SU-DHL-6 (cell line): ENCODE data around the gene CLDN5.

Experiments used
- H2AFZ ChIP-seq: fragments of 200-600 bp; sonication (generic); 2 replicates; pipeline ENCODE4 v1.6.1; 2014; ENCODE audit warnings: low read depth, mild to moderate bottlenecking, moderate library complexity, mixed read lengths, antibody characterized with exemption, low read length; ENCODE audit not compliant: severe bottlenecking
- H3F3A ChIP-seq: fragments of 200-600 bp; shearing (Covaris generic); 2 replicates; pipeline ENCODE4 v1.6.0; 2016; ENCODE audit warnings: antibody characterized with exemption, mild to moderate bottlenecking; ENCODE audit not compliant: insufficient read depth
- H3K27ac ChIP-seq: fragments of 200-600 bp; sonication (generic); 2 replicates; pipeline ENCODE4 v1.5.1; 2016; ENCODE audit warnings: low read depth, mild to moderate bottlenecking, low read length, moderate library complexity, mixed read lengths
- H3K27me3 ChIP-seq: fragments of 200-600 bp; sonication (generic), shearing (Covaris generic); 2 replicates; pipeline ENCODE4 v1.6.0; 2014; ENCODE audit warnings: mild to moderate bottlenecking, low read length
- H3K36me3 ChIP-seq: fragments of 200-600 bp; sonication (generic); 2 replicates; pipeline ENCODE4 v1.6.1; 2014; ENCODE audit warnings: mild to moderate bottlenecking, low read length, mixed read lengths
- H3K4me2 ChIP-seq: fragments of 300-600, 200-600 bp; shearing (Covaris generic), sonication (generic); 2 replicates; pipeline ENCODE4 v1.6.0; 2014; ENCODE audit warnings: low read length, low read depth, mild to moderate bottlenecking; ENCODE audit not compliant: poor library complexity, severe bottlenecking
- H3K4me3 ChIP-seq: fragments of 200-600 bp; sonication (generic); 2 replicates; pipeline ENCODE4 v1.5.1; 2014; ENCODE audit warnings: antibody characterized with exemption, low read length, mild to moderate bottlenecking, mixed read lengths; ENCODE audit not compliant: insufficient read depth, poor library complexity, severe bottlenecking
- H3K79me2 ChIP-seq: fragments of 200-600 bp; sonication (generic); 2 replicates; pipeline ENCODE4 v1.6.1; 2014; ENCODE audit warnings: mild to moderate bottlenecking, low read length, moderate library complexity; ENCODE audit not compliant: insufficient read depth
- H3K9ac ChIP-seq: fragments of 200-600 bp; sonication (generic); 2 replicates; pipeline ENCODE4 v1.7.0; 2014; ENCODE audit warnings: mild to moderate bottlenecking, low read length
- H3K9me2 ChIP-seq: fragments of 200-600 bp; sonication (generic); replicated peaks from 2 replicates; pipeline ENCODE4 v1.6.1; 2014; ENCODE audit warnings: low read length; ENCODE audit not compliant: insufficient read depth
- H3K9me3 ChIP-seq: fragments of 200-600 bp; sonication (generic); 2 replicates; pipeline ENCODE4 v1.6.1; 2014; ENCODE audit warnings: low read length, mixed read lengths; ENCODE audit not compliant: insufficient read depth
- H4K20me1 ChIP-seq: fragments of 200-600 bp; sonication (generic); 2 replicates; pipeline ENCODE4 v1.6.1; 2014; ENCODE audit warnings: low read depth, mild to moderate bottlenecking, antibody characterized with exemption, low read length, moderate library complexity, mixed read lengths
- CTCF ChIP-seq: fragments of 200-600 bp; sonication (generic); IDR thresholded peaks from one replicate; pipeline ENCODE4 v1.5.1; 2017; ENCODE audit warnings: antibody characterized with exemption, mild to moderate bottlenecking, low read length, moderate library complexity; ENCODE audit not compliant: insufficient read depth, poor library complexity, severe bottlenecking
- EZH2phosphoT487 ChIP-seq: fragments of 200-600 bp; sonication (generic), shearing (Covaris generic); conservative IDR thresholded peaks from 2 replicates; pipeline ENCODE4 v1.6.1; 2018; ENCODE audit warnings: mild to moderate bottlenecking, antibody characterized with exemption, low read length, moderate library complexity, mixed read lengths

CLDN5 gene

DNA sequence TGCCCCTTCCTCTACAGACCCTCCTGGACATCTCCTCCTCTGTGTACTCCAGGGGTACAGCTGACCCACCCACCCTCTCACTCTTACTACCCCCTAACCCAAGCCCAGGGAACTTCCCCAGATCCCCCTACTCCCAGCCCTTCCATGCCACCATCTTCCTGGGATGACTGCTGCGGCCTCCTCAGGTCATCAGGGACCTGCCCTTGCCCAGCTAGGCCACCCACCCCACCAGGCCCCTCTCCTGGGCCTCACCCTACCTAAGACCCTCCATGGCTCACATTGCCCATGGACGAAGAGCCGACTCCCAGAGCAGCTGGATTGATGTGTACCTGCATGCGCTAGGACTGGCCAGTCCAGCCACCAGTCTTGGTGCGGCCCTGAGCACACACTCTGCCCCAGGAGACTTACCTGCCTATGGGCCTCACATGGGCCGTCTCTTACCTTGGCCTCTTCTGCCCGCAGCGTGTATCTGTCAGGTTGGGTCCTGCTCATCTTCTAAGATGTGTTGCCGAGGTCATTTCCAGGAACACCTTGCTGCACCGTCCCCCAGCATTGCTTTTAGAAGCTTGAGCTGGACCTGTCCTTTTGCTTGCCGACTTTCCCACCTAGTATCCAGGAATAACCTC is 2.0 kb upstream of the CLDN5 start:
- no peak overlapping the region for H3K4me2 ChIP-seq

DNA sequence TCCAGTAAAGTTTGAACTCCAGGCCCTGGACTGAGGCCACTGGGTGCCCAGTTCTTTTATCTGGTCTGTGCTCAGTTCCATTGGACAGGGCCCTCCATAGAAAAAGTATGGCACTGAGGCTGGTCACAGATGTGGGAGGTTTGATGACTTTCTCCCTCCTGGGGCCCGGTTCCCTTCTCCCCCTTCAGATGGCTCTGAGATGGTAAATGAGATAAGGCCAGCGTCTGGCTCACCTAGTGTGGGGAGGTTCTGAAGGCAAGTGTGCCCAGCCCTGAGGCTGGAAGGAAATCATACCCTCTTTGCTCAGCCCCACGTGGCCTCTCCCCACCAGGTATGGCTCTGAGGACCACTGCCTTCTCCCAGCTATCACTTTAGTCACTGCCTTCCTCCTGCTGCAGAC is 1.5 kb upstream of the CLDN5 start:
- H3F3A ChIP-seq, result no peaks in the 10 kb centered on the region
- no peak overlapping the region for H2AFZ ChIP-seq
- H3K79me2 ChIP-seq, result no peaks in the 10 kb centered on the region
- no peaks in the 10 kb centered on the region for H3K9me2 ChIP-seq
- no peaks in the 10 kb centered on the region for H3K27me3 ChIP-seq
- no peak overlapping the region for H3K4me3 ChIP-seq
- H3K36me3 ChIP-seq, result no peaks in the 10 kb centered on the region
- H3K4me2 ChIP-seq, result no peak overlapping the region
- TF ChIP-seq CTCF (no peak), EZH2phosphoT487 (no peak)
- no peak overlapping the region for H3K9ac ChIP-seq
- no peak overlapping the region for H3K27ac ChIP-seq
- no peaks in the 10 kb centered on the region for H3K9me3 ChIP-seq
- no peaks in the 10 kb centered on the region for H4K20me1 ChIP-seq

More for the DNA sequence above, 2.0 kb upstream of the CLDN5 start:
- Histone ChIP-seq H3K9me2 (no peaks in the 10 kb centered on the region), H3K9me3 (no peaks in the 10 kb centered on the region), H3K9ac (no peak overlapping the region), H3K27me3 (no peaks in the 10 kb centered on the region), H3F3A (no peaks in the 10 kb centered on the region), H3K27ac (no peak overlapping the region), H3K36me3 (no peaks in the 10 kb centered on the region), H3K79me2 (no peaks in the 10 kb centered on the region), H3K4me3 (no peak overlapping the region), H2AFZ (no peak overlapping the region), H4K20me1 (no peaks in the 10 kb centered on the region)
- TF ChIP-seq EZH2phosphoT487 (no peak), CTCF (no peak)

DNA sequence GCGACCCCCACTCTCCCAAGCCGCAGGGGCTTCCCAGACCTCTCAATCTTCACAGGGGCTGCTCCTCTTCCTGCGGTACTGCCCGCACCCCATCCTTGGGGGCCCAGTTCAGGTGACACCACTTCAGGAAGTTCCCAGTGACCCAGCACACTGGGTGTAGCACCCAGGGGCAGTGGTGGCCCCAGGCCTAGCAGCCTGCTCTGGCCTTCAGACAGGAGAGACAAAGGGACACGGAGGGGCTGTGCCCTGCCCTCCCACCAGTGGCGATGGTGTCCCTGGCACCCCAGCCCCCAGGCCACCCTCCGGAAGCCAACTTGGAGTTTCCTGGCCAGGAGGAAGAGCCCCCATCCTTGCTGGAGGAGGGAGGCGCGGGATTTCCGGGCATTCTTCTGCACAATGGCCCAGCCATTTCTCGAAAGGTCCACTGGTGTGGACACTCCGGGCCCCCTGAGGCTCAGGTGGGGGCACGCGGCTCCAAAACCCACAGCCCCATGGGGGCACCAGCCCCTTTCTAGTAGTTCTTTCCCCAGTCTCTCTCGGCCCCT is 978 bp upstream of the CLDN5 start:
- H3K4me3 ChIP-seq, result no peak overlapping the region
- no peak overlapping the region for H3K27ac ChIP-seq
- no peaks in the 10 kb centered on the region for H3K9me2 ChIP-seq
- no peaks in the 10 kb centered on the region for H3K9me3 ChIP-seq
- TF ChIP-seq EZH2phosphoT487 (no peak), CTCF (no peak)
- no peaks in the 10 kb centered on the region for H3K27me3 ChIP-seq
- no peak overlapping the region for H3K9ac ChIP-seq
- no peaks in the 10 kb centered on the region for H3K36me3 ChIP-seq
- no peak overlapping the region for H3K4me2 ChIP-seq
- H4K20me1 ChIP-seq, result no peaks in the 10 kb centered on the region
- H3K79me2 ChIP-seq, result no peaks in the 10 kb centered on the region
- H3F3A ChIP-seq, result no peaks in the 10 kb centered on the region
- no peak overlapping the region for H2AFZ ChIP-seq
